ENCODE measurements around the gene FGD2.

FGD2 gene

DNA sequence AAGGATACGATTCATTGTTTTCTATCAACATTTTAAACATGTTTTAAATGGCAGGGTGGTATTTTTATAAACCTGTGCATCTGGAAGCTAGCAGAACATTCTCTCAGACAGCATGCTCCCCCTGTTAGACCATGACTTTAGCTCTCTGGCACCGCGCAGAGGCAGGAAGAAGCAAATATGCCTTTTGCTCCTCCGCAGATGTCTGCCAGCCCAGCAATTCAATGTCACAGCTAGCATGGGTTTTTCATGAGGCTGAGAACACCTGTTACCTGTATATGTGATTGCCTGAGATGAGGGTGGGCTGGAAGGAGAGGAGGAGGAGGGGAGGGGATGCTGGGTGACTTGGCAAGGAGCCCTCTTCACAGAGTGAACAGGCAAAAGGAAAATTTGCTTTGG is 26.1 kb upstream of the FGD2 start:
- Histone ChIP-seq H3K9me3 (ENCODE audit: insufficient read depth, low read length, severe bottlenecking) (no peaks in the 10 kb centered on the region), H4K20me1 (ENCODE audit: insufficient read depth, low read length) (peaks cover 81% of the 10 kb centered on the region), H3K27me3 (ENCODE audit: insufficient read depth, low read length, poor library complexity) (no peaks in the 10 kb centered on the region), H3K36me3 (ENCODE audit: insufficient read depth, low read length) (peaks cover 89% of the 10 kb centered on the region), H3K27ac (ENCODE audit: low read length) (no peak overlapping the region), H3K79me2 (ENCODE audit: insufficient read depth, low read length) (peaks cover 78% of the 10 kb centered on the region), H2AFZ (ENCODE audit: low read depth, low read length) (no peak overlapping the region), H3K9ac (ENCODE audit: low read depth, low read length) (no peak overlapping the region), H3K4me2 (ENCODE audit: insufficient read depth, low read length) (no peak overlapping the region), H3K4me3 (ENCODE audit: low read depth in 1 of 2, low read length in 2 of 2) (no peak overlapping the region), H3K4me1 (ENCODE audit: insufficient read depth, low read length) (peaks cover 26% of the 10 kb centered on the region)
- ATAC-seq (ENCODE audit: insufficient read depth, low read depth) (peak; percentile 55; the same call in 1 of the 3 replicates), DNase-seq (peak; percentile 26)
- TF ChIP-seq EZH2 (IDR thresholded peaks at IDR 0.05; ENCODE audit: borderline replicate concordance, low read depth, low read length, severe bottlenecking) = no peak
- TF ChIP-seq, protein P1, sequence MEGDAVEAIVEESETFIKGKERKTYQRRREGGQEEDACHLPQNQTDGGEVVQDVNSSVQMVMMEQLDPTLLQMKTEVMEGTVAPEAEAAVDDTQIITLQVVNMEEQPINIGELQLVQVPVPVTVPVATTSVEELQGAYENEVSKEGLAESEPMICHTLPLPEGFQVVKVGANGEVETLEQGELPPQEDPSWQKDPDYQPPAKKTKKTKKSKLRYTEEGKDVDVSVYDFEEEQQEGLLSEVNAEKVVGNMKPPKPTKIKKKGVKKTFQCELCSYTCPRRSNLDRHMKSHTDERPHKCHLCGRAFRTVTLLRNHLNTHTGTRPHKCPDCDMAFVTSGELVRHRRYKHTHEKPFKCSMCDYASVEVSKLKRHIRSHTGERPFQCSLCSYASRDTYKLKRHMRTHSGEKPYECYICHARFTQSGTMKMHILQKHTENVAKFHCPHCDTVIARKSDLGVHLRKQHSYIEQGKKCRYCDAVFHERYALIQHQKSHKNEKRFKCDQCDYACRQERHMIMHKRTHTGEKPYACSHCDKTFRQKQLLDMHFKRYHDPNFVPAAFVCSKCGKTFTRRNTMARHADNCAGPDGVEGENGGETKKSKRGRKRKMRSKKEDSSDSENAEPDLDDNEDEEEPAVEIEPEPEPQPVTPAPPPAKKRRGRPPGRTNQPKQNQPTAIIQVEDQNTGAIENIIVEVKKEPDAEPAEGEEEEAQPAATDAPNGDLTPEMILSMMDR (IDR thresholded peaks at IDR 0.05; ENCODE audit: borderline replicate concordance, extremely low read depth, low read length, poor library complexity, severe bottlenecking) = peak; percentile 49

- peaks cover 81% of the 10 kb centered on the region for H3K36me3 ChIP-seq (ENCODE audit: insufficient read depth, low read length)
- H2AFZ ChIP-seq (ENCODE audit: low read depth, low read length) = no peak overlapping the region
- no peak overlapping the region for H3K4me3 ChIP-seq (ENCODE audit: low read depth in 1 of 2, low read length in 2 of 2)
- H3K4me1 ChIP-seq (ENCODE audit: insufficient read depth, low read length) = peaks cover 33% of the 10 kb centered on the region
- no peak overlapping the region for H3K9ac ChIP-seq (ENCODE audit: low read depth, low read length)
- ATAC-seq (ENCODE audit: insufficient read depth, low read depth) (no peak), DNase-seq (no peak)
- H3K27ac ChIP-seq (ENCODE audit: low read length) = no peak overlapping the region
- no peaks in the 10 kb centered on the region for H3K27me3 ChIP-seq (ENCODE audit: insufficient read depth, low read length, poor library complexity)
- peaks cover 86% of the 10 kb centered on the region for H3K79me2 ChIP-seq (ENCODE audit: insufficient read depth, low read length)
- peaks cover 89% of the 10 kb centered on the region for H4K20me1 ChIP-seq (ENCODE audit: insufficient read depth, low read length)
- H3K4me2 ChIP-seq (ENCODE audit: insufficient read depth, low read length) = no peak overlapping the region
- no peaks in the 10 kb centered on the region for H3K9me3 ChIP-seq (ENCODE audit: insufficient read depth, low read length, severe bottlenecking)
- TF ChIP-seq, protein P1 (IDR thresholded peaks at IDR 0.05; ENCODE audit: borderline replicate concordance, extremely low read depth, low read length, poor library complexity, severe bottlenecking) = no peak
Observed at GRCh38 chr6:36980129-36980528, 25.3 kb upstream of the FGD2 start.

- ATAC-seq (ENCODE audit: insufficient read depth, low read depth) (no peak), DNase-seq (no peak)
- Histone ChIP-seq H2AFZ (ENCODE audit: low read depth, low read length) (no peak overlapping the region), H3K79me2 (ENCODE audit: insufficient read depth, low read length) (peaks cover 90% of the 10 kb centered on the region), H3K27me3 (ENCODE audit: insufficient read depth, low read length, poor library complexity) (no peaks in the 10 kb centered on the region), H3K27ac (ENCODE audit: low read length) (no peak overlapping the region), H3K4me3 (ENCODE audit: low read depth in 1 of 2, low read length in 2 of 2) (no peak overlapping the region), H3K36me3 (ENCODE audit: insufficient read depth, low read length) (peaks cover 72% of the 10 kb centered on the region), H3K9ac (ENCODE audit: low read depth, low read length) (no peak overlapping the region), H4K20me1 (ENCODE audit: insufficient read depth, low read length) (peaks cover 83% of the 10 kb centered on the region), H3K4me2 (ENCODE audit: insufficient read depth, low read length) (peak overlapping the region; percentile 28; the same call in 1 of the 2 replicates), H3K4me1 (ENCODE audit: insufficient read depth, low read length) (peaks cover 33% of the 10 kb centered on the region), H3K9me3 (ENCODE audit: insufficient read depth, low read length, severe bottlenecking) (no peaks in the 10 kb centered on the region)
- TF ChIP-seq, protein P1 (IDR thresholded peaks at IDR 0.05; ENCODE audit: borderline replicate concordance, extremely low read depth, low read length, poor library complexity, severe bottlenecking) = no peak
- no peak for TF ChIP-seq EZH2 (IDR thresholded peaks at IDR 0.05; ENCODE audit: borderline replicate concordance, low read depth, low read length, severe bottlenecking)
Observed at GRCh38 chr6:36980876-36981619, 24.4 kb upstream of the FGD2 start.

Measured in DND-41 (cell line).